Liver (tissue), 9 donors: Measurements from ENCODE around the gene KMT5C. TPM values are rescaled to one million over a fixed set of nuclear protein-coding genes. Genes with fewer than 3 reads are reported as not detected.

Experiments
- DNase-seq: peaks from one replicate; pipeline ENCODE4 v3.0.0-alpha.2; 2017; ENCODE audit warnings: low spot score
- H3K27ac ChIP-seq, 2 donors: one replicate each; pipeline ENCODE4 v1.7.0; 2013; ENCODE audit warnings: inconsistent platforms in 2 of 2, low read length in 2 of 2, control low read depth in 1 of 2, low read depth in 1 of 2, mild to moderate bottlenecking in 1 of 2
- H3K27me3 ChIP-seq, 4 donors: one replicate each; pipeline versions ENCODE4 v1.6.1 to v1.7.0; 2013; ENCODE audit warnings: low read length in 3 of 4, inconsistent platforms in 1 of 4, mild to moderate bottlenecking in 1 of 4, moderate library complexity in 1 of 4; ENCODE audit not compliant: control insufficient read depth in 4 of 4, insufficient read depth in 4 of 4
- H3K36me3 ChIP-seq, 4 donors: one replicate each; pipeline versions ENCODE4 v1.6.1 to v1.7.0; 2013; ENCODE audit warnings: low read length in 3 of 4, mild to moderate bottlenecking in 3 of 4, low read depth in 1 of 4, moderate library complexity in 1 of 4; ENCODE audit not compliant: control insufficient read depth in 4 of 4, insufficient read depth in 3 of 4
- H3K4me1 ChIP-seq, 4 donors: one replicate each; pipeline versions ENCODE4 v1.6.1 to v1.7.0; 2013; ENCODE audit warnings: low read length in 3 of 4, mild to moderate bottlenecking in 3 of 4, moderate library complexity in 1 of 4; ENCODE audit not compliant: control insufficient read depth in 4 of 4, insufficient read depth in 4 of 4
- H3K4me3 ChIP-seq, 3 donors: one replicate each; pipeline versions ENCODE4 v1.6.1 to v1.7.0; 2013; ENCODE audit warnings: low read length in 3 of 3, control low read depth in 1 of 3, low read depth in 1 of 3, mild to moderate bottlenecking in 1 of 3
- H3K9ac ChIP-seq, 2 donors: one replicate each; pipeline ENCODE4 v1.7.0; 2013; ENCODE audit warnings: low read length in 2 of 2, mild to moderate bottlenecking in 2 of 2, moderate library complexity in 2 of 2, control low read depth in 1 of 2, low read depth in 1 of 2
- H3K9me3 ChIP-seq, 4 donors: one replicate each; pipeline versions ENCODE4 v1.6.1 to v1.7.0; 2013; ENCODE audit warnings: low read length in 3 of 4; ENCODE audit not compliant: control insufficient read depth in 4 of 4
- CTCF ChIP-seq: fragments of 150-350 bp; IDR thresholded peaks from 2 replicates; pipeline ENCODE4 v1.5.1; 2017; ENCODE audit warnings: improper control_type of control experiment, low read depth, low read length; ENCODE audit not compliant: missing input control
- EGR1 ChIP-seq, 2 donors: IDR thresholded peaks; 2 replicates each; pipeline ENCODE4 v1.6.1; 2016 to 2018; ENCODE audit warnings: antibody characterized with exemption in 2 of 2, low read depth in 2 of 2
- HNF4A ChIP-seq, 2 donors: conservative IDR thresholded peaks; 2 replicates each; pipeline ENCODE4 v1.6.1; 2016; ENCODE audit warnings: antibody characterized with exemption in 2 of 2, mild to moderate bottlenecking in 2 of 2
- MAX ChIP-seq: IDR thresholded peaks from 2 replicates; pipeline ENCODE4 v1.6.1; 2016; ENCODE audit warnings: antibody characterized with exemption
- NR2F2 ChIP-seq: IDR thresholded peaks from 2 replicates; pipeline ENCODE4 v1.6.1; 2016; ENCODE audit warnings: antibody characterized with exemption
- RAD21 ChIP-seq, 2 donors: IDR thresholded peaks; 2 replicates each; pipeline ENCODE4 v1.6.1; 2016; ENCODE audit warnings: antibody characterized with exemption in 2 of 2, mild to moderate bottlenecking in 2 of 2
- REST ChIP-seq: IDR thresholded peaks from 2 replicates; pipeline ENCODE4 v1.6.1; 2016; ENCODE audit warnings: antibody characterized with exemption, mild to moderate bottlenecking
- RXRA ChIP-seq, 2 donors: IDR thresholded peaks; 2 replicates each; pipeline ENCODE4 v1.6.1; 2017 to 2018; ENCODE audit warnings: antibody characterized with exemption in 2 of 2, mild to moderate bottlenecking in 1 of 2
- TAF1 ChIP-seq: conservative IDR thresholded peaks from 2 replicates; pipeline ENCODE4 v1.6.1; 2016; ENCODE audit warnings: antibody characterized with exemption, mild to moderate bottlenecking
- WGBS: extraction: QIAGEN DNeasy Blood & Tissue Kit; methylation state at CpG from one replicate; pipeline ENCODE4 v1.1.7; 2013; 5-methylcytosine and 5-hydroxymethylcytosine counted together
- polyA plus RNA-seq, 2 donors: library from polyadenylated mRNA; stranded (reverse) in 1 of 2; unstranded in 1 of 2; fragments of 200-250 nt in 1 of 2; fragments of >200 nt in 1 of 2; fragmentation: Nextera tagmentation in 1 of 2; extraction: Ambion mirVana in 1 of 2; gene quantifications; one replicate each; pipeline versions ENCODE4 v1.2.1 to v1.2.3, GENCODE V29; 2013 to 2015
- total RNA-seq, 2 donors: library from RNA; depleted of rRNA; stranded (reverse); fragments of >200 nt; gene quantifications; one replicate each; pipeline ENCODE4 v1.2.3, GENCODE V29; 2014
- donor health status: healthy.
- donor health status: healthy.
- donor health status: healthy.
- donor health status: healthy.
- donor health status: healthy.

The KMT5C gene
- total and polyA plus RNA-seq, 4 donors, result 1.1 to 11.6 (median 3.0) TPM

- peaks cover 8 to 29% (median 22%) of the 10 kb centered on the region in 4 donors for H3K4me1 ChIP-seq
- no peak overlapping the region for H3K9ac ChIP-seq
- no peaks in the 10 kb centered on the region for H3K27me3 ChIP-seq
- H3K9me3 ChIP-seq, result no peaks in the 10 kb centered on the region
- 92% methylated on average over 21 of the region's 21 CpGs for WGBS
- no peak overlapping the region for H3K27ac ChIP-seq
- H3K36me3 ChIP-seq, result peaks cover 10 to 30% (median 18%) of the 10 kb centered on the region in 4 donors
- no peak overlapping the region for H3K4me3 ChIP-seq
- DNase-seq, result no peak
- TF ChIP-seq TAF1 (no peak), NR2F2 (no peak), EGR1 (IDR thresholded peaks at IDR 0.05; ENCODE audit: low read depth in 2 of 2) (no peak)
Observed at GRCh38 chr19:55389386-55390317, 50.0 kb downstream of the KMT5C start.

- TF ChIP-seq NR2F2 (no peak), HNF4A (conservative IDR thresholded peaks at IDR 0.05) (no peak), RAD21 (IDR thresholded peaks at IDR 0.05) (no peak), REST (no peak), MAX (no peak)
- Histone ChIP-seq H3K36me3 (peaks cover 10 to 30% (median 18%) of the 10 kb centered on the region in 4 donors), H3K27ac (no peak overlapping the region), H3K4me1 (peaks cover 4 to 23% (median 19%) of the 10 kb centered on the region in 4 donors), H3K4me3 (no peak overlapping the region), H3K27me3 (no peaks in the 10 kb centered on the region), H3K9me3 (no peaks in the 10 kb centered on the region), H3K9ac (no peak overlapping the region)
- DNase-seq, result no peak
- 94% methylated on average over 7 of the region's 7 CpGs for WGBS
Observed at GRCh38 chr19:55390461-55390880, 50.8 kb downstream of the KMT5C start.

- WGBS, result 91% methylated on average over 12 of the region's 12 CpGs
- peaks cover 10 to 30% (median 18%) of the 10 kb centered on the region in 4 donors for H3K36me3 ChIP-seq
- H3K4me1 ChIP-seq, result peaks cover 4 to 23% (median 18%) of the 10 kb centered on the region in 4 donors
- H3K27me3 ChIP-seq, result no peaks in the 10 kb centered on the region
- DNase-seq, result no peak
- no peak overlapping the region for H3K27ac ChIP-seq
- TF ChIP-seq RXRA (IDR thresholded peaks at IDR 0.05), result no peak
- no peak for TF ChIP-seq RAD21 (IDR thresholded peaks at IDR 0.05)
- no peak for TF ChIP-seq MAX
- no peak for TF ChIP-seq EGR1 (IDR thresholded peaks at IDR 0.05; ENCODE audit: low read depth in 2 of 2)
- no peak for TF ChIP-seq CTCF
- H3K9ac ChIP-seq, result no peak overlapping the region
- no peak overlapping the region for H3K4me3 ChIP-seq
- no peaks in the 10 kb centered on the region for H3K9me3 ChIP-seq
Observed at GRCh38 chr19:55391191-55391670, 51.6 kb downstream of the KMT5C start.
